Measurements from ENCODE around the gene ZKSCAN7.

Gene ZKSCAN7

DNA sequence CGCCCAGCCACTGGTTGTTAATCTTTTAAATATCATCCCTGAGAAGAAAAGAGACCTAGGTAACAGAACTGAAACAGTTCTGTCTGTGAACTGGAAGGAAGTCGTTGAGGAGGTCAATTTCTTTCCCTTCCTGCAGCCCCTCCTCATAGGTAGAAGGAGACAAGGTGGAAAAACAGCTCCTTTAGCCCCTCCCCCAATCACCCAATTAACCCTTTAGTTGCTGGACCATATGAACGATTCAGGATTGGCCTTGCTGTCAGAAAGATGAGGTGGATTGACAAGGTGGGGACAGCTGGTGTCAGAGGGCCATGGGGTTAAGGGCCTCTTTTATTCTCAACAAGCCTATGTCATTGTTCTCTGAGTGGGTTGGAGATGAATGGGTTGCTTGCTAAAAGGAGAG is 41.5 kb upstream of the ZKSCAN7 start:
- Histone ChIP-seq H3K36me3 (ENCODE audit: insufficient read depth, low read length) (no peaks in the 10 kb centered on the region), H3F3A (ENCODE audit: low read depth) (no peaks in the 10 kb centered on the region), H4K20me1 (ENCODE audit: insufficient read depth, low read length, poor library complexity, severe bottlenecking) (peaks cover 17% of the 10 kb centered on the region), H3K9me3 (ENCODE audit: insufficient read depth, low read depth, low read length) (no peaks in the 10 kb centered on the region), H3K4me2 (ENCODE audit: low read depth, low read length, poor library complexity, severe bottlenecking) (no peak overlapping the region), H3K9ac (ENCODE audit: low read depth, low read length, poor library complexity, severe bottlenecking) (no peak overlapping the region), H3K9me2 (replicated peaks; ENCODE audit: low read depth, low read length) (no peaks in the 10 kb centered on the region), H3K79me2 (ENCODE audit: insufficient read depth, low read length) (peaks cover 19% of the 10 kb centered on the region), H2AFZ (ENCODE audit: low read length) (no peak overlapping the region), H3K27me3 (ENCODE audit: insufficient read depth, low read length, poor library complexity, severe bottlenecking) (no peaks in the 10 kb centered on the region), H3K4me1 (ENCODE audit: insufficient read depth, low read length, poor library complexity, severe bottlenecking) (peaks cover 26% of the 10 kb centered on the region), H3K4me3 (ENCODE audit: low read length, poor library complexity, severe bottlenecking) (no peak overlapping the region)
- TF ChIP-seq EZH2phosphoT487 (IDR thresholded peaks at IDR 0.05; ENCODE audit: borderline replicate concordance) (no peak), CTCF (conservative IDR thresholded peaks at IDR 0.05; ENCODE audit: low read length) (no peak)

DNA sequence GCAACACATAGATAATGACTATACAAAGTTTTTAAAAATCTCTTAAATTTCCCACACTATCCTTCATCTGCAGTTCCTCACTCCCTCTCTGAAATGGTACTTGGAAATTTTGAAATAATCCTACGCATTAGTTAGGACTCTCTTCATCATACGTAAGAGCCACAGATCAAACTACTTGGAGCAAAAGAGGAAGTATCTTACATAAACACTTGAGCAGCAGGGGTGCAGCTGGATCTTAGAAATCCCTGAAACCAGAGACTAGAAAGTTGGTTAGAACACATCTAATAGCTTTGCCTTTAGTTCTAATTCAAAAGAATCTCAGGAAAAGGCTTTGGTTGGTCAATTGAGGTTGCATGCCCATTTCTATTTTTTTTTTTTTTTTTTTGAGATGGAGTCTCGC is 38.8 kb upstream of the ZKSCAN7 start:
- Histone ChIP-seq H3K36me3 (ENCODE audit: insufficient read depth, low read length) (no peaks in the 10 kb centered on the region), H3K4me3 (ENCODE audit: low read length, poor library complexity, severe bottlenecking) (no peak overlapping the region), H3K4me1 (ENCODE audit: insufficient read depth, low read length, poor library complexity, severe bottlenecking) (peaks cover 8% of the 10 kb centered on the region), H3K9me2 (replicated peaks; ENCODE audit: low read depth, low read length) (no peaks in the 10 kb centered on the region), H3K27me3 (ENCODE audit: insufficient read depth, low read length, poor library complexity, severe bottlenecking) (no peaks in the 10 kb centered on the region), H3K79me2 (ENCODE audit: insufficient read depth, low read length) (no peaks in the 10 kb centered on the region), H4K20me1 (ENCODE audit: insufficient read depth, low read length, poor library complexity, severe bottlenecking) (no peaks in the 10 kb centered on the region), H3K9ac (ENCODE audit: low read depth, low read length, poor library complexity, severe bottlenecking) (no peak overlapping the region), H3K9me3 (ENCODE audit: insufficient read depth, low read depth, low read length) (no peaks in the 10 kb centered on the region), H2AFZ (ENCODE audit: low read length) (no peak overlapping the region), H3K4me2 (ENCODE audit: low read depth, low read length, poor library complexity, severe bottlenecking) (no peak overlapping the region), H3F3A (ENCODE audit: low read depth) (no peaks in the 10 kb centered on the region)
- no peak for TF ChIP-seq EZH2phosphoT487 (IDR thresholded peaks at IDR 0.05; ENCODE audit: borderline replicate concordance)
- TF ChIP-seq CTCF (conservative IDR thresholded peaks at IDR 0.05; ENCODE audit: low read length) = no peak

DNA sequence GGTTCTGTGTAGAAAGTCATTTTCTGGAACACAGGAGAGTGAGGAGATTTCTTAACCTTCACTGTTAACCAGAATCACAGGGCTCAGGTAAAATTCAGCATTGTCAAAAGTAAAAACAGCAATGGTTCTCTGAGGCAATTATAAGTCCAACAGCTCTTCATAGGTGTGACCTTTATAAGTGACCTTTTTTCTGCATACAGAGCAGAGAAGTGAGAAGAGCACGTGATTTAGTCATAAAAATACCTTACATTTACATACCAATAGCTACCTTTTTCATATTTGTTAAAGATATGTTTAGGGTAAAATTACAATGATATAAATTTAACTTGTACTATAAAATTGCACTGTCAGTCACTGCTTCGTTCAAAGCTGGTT is 36.2 kb upstream of the ZKSCAN7 start:
- Histone ChIP-seq H2AFZ (ENCODE audit: low read length) (no peak overlapping the region), H3F3A (ENCODE audit: low read depth) (no peaks in the 10 kb centered on the region), H3K9ac (ENCODE audit: low read depth, low read length, poor library complexity, severe bottlenecking) (no peak overlapping the region), H3K36me3 (ENCODE audit: insufficient read depth, low read length) (no peaks in the 10 kb centered on the region), H3K4me2 (ENCODE audit: low read depth, low read length, poor library complexity, severe bottlenecking) (no peak overlapping the region), H3K4me3 (ENCODE audit: low read length, poor library complexity, severe bottlenecking) (no peak overlapping the region), H3K4me1 (ENCODE audit: insufficient read depth, low read length, poor library complexity, severe bottlenecking) (peaks cover 1% of the 10 kb centered on the region), H3K27me3 (ENCODE audit: insufficient read depth, low read length, poor library complexity, severe bottlenecking) (no peaks in the 10 kb centered on the region), H4K20me1 (ENCODE audit: insufficient read depth, low read length, poor library complexity, severe bottlenecking) (no peaks in the 10 kb centered on the region), H3K79me2 (ENCODE audit: insufficient read depth, low read length) (no peaks in the 10 kb centered on the region), H3K9me3 (ENCODE audit: insufficient read depth, low read depth, low read length) (no peaks in the 10 kb centered on the region), H3K9me2 (replicated peaks; ENCODE audit: low read depth, low read length) (no peaks in the 10 kb centered on the region)
- TF ChIP-seq CTCF (conservative IDR thresholded peaks at IDR 0.05; ENCODE audit: low read length) (no peak), EZH2phosphoT487 (IDR thresholded peaks at IDR 0.05; ENCODE audit: borderline replicate concordance) (no peak)
